Cortex of kidney (tissue), 1 donor: Measurements from ENCODE around the gene CACNA1F.

Experiments used
- DNase-seq: peaks from one replicate; lab custom pipeline; 2025; lab: John Stamatoyannopoulos, UW

CACNA1F gene

DNA sequence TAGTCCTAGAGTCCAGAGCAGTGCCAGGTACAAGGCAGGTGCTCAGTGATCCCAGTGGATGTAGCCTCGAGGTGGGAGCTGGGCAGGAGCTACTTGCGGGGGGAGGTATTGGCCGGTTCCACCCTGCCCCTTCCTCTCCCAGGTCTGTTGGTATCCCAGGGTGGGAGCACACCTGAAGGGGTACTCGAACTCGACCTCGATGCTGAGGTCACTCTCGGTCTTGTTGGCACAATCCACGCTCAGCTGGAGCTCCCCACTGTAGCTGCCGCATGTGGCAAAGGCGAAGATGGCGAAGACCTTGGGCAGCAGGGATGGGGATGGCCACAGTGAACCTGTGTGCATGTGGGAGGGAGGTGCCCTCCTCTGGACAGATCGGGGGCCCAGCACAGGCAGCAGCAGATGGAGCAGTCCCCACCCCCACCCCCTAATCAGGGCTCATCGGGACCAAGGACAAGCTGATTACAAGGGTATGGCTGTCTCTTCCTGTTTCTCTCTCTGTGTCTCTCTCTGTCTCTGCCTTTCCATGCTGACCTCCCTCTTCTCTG lies 35.5 kb downstream of the CACNA1F start:
- DNase-seq, result no peak

DNA sequence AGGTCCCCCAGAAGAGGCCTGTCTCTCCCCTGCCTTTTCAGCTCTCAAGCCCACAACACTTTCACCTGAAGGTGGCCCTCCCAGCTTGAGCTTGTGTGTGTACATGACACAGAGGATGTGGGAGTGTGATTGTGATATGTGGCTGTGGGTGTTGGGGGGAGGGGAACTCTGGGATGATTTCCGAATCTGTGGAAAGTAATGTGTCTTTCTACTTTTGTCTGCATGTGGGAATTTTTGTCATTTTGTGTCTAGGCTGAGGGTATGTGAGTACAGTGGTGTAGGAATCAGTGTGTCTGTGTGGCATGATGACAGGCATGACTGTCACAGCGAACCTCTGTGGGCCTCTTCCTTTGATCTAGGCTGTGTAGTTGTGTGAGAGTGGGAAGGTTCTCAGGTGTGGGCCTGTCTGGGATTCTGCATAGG lies 39.6 kb downstream of the CACNA1F start:
- DNase-seq, result no peak

DNA sequence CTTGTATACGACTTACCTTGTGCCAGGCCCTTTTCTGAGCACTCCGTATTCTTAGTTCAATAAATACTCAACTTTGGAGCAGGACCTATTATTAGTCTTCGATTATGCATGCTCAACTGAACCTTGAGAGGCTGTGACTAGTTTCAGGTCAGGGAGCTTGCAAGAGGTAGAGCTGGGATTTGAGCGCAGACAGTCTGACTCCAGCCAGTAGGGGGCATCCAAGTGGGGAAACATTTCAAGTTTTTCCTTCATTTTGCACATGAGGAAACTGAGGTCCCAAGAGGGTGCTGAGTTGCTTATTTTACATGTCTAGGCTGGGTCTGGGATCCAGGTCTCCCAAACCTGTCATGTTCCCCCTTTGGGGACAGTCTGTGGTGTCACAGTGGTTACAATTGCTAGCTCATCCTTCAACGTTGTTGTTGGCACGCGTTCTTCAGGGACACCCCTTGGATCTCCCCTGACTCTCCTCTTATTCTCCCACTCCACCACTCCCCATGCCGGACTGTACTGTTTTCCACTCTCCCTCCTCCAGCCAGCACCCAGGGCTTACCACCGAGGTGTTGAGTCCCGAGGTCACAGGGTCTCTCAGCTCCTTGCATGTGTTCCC lies 40.3 kb downstream of the CACNA1F start:
- DNase-seq, result no peak

DNA sequence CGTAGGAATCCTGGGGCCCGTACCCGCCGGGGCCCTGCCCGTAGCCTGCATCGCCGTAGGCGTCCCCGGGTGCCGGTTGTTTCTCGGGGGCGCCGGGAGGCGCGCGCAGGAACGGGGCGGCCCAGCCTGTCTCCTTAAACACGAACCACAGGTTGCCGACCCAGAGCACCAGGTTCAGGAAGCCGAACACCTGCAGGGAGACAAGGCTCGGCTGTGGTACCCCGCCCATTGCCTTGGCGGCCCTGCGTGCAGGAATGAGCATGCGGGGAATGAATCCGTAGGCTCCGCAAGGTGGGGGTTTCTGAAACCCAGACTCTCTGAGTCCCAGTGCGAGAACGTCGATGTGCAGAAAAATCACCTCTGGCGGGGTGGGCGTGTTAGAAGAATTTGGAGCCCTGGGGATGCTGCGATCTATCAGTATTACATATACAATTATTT lies 41.5 kb downstream of the CACNA1F start:
- no peak for DNase-seq

GRCh38 chrX:49190821-49191573 lies 42.1 kb downstream of the CACNA1F start:
- no peak for DNase-seq

GRCh38 chrX:49189606-49190005 lies 43.5 kb downstream of the CACNA1F start:
- DNase-seq, result no peak

GRCh38 chrX:49188468-49189076 lies 44.6 kb downstream of the CACNA1F start:
- DNase-seq, result no peak

GRCh38 chrX:49187526-49187925 lies 45.6 kb downstream of the CACNA1F start:
- DNase-seq, result no peak

DNA sequence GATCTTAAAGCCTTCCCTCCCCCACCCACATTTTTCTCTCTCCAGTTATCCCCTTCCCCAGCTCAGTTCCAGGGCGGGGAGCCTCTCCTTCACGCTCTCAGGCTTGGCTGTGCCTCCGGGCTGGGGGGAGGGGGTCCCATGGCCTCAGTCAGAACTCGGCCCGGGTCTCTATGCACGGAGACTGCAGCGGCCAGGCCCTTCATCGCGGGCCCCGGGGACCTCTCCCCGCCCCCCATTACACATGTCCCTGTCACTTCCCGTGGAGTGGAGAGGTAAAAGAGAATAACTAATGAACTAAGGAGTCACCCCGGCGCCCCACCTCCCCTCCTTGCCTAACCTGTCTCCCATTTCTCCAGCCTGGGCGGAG lies 46.1 kb downstream of the CACNA1F start:
- DNase-seq, result no peak

GRCh38 chrX:49186125-49187027 lies 46.8 kb downstream of the CACNA1F start, which contains the start of gene PRICKLE3:
Gene PRICKLE3 (minus strand): TSS chrX:49186373. CDS start chrX:49186297, 76 bp downstream.
- no peak for DNase-seq

- no peak for DNase-seq
Measured at GRCh38 chrX:49184294-49185281, 48.6 kb downstream of the CACNA1F start.

DNA sequence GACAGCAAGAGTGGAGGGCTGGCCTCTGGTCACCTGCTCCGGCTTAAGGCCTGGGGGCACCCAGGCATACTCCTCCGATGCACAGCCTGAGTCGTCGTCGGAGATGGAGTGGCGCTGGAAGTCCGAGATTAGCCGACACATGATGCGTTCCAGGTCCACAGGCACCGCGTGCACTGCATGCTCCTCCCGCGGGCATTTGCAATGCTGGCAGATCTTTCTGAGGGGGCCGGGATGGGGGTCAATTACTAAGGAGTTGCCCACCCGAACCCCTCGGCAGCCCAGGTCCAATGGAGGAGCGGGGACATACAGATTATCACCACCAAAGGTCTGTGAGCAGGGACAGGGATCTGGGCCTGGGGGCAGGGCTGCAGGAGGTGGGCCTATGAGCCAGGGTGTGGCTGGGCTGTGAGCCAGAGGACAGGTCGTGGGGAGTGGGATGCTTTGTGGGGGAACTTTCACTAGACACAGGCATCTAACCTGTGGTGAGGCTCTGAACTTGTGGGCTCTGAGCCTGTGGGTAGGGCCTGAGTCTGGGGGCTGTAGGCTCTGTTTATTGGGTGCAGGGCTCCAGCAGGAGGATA lies 49.3 kb downstream of the CACNA1F start:
- DNase-seq, result no peak

DNA sequence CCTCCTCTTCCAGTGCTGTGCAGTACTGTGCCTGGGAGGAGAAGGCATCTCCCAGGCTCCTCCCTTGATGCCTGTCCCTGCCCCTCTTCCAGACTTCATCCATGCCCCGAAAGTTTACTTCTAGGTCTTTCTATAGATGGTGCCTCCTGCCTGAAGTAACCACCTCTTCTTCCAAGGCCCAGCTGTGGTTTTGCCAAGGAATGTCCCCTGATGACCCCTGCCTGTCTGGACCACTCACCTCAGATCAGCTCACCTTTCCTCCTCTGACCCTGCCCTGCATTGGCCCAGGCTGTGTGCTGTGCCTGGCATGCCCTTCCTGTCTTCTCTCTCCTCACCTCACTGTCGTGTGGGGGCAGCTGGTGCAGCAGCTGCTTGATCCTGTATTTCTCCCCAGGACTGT lies 53.8 kb downstream of the CACNA1F start:
- DNase-seq, result no peak

DNA sequence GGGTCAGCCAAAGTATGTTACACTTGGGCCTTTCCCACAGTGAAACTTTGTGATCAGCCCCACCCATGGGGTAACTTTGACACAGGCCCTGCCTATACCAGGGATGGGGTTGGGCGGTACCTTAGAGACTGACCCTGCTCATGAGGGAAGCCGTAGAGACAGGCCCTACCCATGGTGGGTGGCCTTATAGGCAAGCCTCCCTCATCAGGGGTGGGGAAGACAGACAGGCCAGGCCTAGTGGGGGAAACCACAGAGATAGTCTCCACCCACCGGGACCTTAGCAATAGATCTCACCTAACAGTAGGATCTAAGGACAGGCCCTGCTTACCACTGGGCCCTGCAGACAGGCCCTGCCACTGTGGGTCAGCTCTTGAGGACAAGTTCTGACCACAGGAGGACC lies 54.6 kb downstream of the CACNA1F start:
- DNase-seq, result no peak

DNA sequence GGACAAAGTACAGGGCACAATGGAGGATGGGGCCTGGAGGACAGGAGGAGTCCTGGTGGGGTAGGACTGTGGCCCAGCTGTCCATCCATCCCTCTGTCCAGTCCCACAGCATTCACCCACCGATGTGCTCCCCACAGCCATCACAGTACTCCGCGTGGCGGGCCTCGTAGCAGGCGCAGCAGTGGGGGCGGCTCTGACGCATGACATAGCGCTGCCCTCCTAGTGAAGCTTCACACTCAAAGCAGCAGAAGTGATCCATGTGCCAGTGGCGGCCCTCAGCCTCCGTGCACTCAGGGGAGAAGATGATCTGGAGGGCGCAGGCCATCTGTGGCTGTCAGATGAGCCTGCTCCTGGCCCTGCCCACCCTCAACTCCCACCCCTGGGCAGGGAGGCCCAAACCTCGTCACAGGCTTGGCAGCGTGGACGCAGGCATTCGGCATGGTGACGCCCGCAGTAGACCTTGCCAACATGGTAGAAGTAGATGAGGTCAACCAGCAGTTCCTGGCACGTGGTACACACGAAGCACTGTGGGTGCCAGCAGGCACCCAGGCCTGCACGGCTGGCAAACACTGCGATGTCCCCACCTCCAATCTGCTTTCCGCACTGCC lies 55.2 kb downstream of the CACNA1F start:
- DNase-seq, result no peak

DNA sequence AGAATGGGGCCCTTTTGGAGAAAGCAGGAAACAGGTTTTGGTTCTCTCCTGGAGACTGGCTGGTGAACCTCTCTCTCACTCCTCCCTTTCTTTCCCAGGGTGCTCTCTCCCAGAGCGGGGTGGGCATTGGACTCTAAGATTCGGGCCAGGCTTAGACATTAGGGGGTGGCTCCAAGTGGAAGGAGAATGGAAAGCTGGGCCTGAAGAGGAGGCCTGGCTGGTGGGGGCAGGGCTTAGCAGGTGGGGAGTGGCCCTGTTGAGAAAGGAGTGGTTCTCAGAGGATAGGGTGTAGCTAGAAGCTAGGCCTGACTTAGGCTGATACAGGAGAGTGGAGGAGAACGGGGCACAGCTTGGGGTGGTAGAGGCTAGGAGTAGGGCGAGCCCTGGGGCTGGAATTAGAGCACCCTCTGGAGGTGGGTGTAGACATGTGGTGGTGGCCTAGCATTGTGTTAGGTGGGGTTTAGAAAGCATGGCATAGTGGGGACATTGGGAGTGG lies 55.8 kb downstream of the CACNA1F start:
- no peak for DNase-seq

DNA sequence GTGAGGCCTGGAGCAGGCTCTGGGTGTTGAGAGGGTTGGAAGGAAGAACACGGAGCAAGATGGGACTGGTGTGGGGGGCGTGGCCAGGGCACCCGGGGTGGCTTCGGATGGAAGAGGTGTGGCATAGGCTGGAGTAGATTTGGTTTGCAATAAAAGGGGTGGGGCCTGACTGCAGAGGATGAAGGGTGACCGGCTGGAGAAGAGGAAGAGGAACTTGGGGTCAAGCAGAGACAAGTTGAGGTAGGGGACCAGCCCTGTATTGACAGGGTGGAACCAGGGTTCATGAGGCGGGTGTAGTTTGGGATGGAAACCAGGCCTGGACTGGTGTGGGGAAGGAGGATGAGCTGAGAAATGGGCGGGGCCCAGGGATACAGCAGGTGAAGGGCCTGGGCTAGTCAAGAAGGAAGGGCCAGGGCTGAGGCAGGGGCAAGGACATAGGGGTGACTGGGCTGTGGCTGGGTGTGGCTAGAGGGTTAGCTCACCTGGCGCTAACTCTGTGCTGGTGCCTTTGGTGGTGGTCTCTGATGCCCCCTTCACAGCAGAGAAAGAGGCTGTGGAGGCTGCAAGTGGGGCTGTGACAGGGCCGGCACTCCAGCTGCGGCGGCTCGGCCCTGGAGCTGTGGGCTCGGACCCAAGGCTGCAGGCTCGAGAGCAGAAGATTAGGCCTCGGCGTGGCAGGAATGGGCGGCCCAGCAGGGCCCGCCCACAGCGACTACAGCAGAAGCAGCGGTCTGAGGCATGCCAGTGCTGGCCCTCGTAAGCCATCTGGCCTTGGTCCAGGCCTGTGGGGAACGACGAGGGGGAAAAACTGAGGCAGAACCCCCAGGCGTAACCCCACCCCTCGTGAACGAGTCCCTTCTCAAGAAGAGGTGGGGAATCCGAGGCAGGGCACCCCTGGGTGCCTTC lies 56.5 kb downstream of the CACNA1F start:
- DNase-seq, result no peak

GRCh38 chrX:49175435-49176274 lies 57.5 kb downstream of the CACNA1F start:
- no peak for DNase-seq
